Measurements from ENCODE around the gene HK2.

The HK2 gene

DNA sequence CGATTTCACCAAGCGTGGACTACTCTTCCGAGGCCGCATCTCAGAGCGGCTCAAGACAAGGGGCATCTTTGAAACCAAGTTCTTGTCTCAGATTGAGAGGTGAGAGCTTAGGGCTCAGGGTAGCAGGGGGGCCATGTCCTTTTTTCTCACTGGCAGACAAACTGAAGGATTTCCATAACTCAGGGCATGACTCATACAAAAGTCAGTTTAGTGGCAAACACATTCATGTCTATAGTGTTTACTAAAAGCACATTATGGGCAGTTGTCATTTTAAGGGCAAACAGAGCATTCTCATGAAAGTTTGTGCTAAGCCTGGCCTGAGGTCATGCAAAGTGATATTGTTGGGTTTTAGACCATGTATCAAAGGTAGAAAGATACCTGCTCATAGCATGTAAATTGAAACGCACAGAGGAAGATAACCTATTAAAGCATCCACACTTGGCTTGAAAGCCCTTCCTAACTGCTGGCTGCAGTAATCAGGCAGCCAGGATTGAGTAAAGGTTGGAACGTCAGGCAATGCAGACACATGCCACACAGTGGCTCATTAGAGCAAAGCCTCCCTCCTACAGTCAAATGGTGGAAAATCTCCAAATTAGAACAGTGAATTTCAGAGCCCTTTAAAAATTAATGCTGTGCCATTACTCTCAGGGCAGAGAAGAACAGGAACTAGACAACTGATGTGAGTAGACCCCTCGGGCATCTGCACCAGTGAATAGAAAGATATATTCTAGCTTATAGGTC, 54.2 kb downstream of the HK2 start:
- Histone ChIP-seq H3K9ac (ENCODE audit: low read length) (no peak overlapping the region), H3F3A (ENCODE audit: insufficient read depth, low read length) (no peaks in the 10 kb centered on the region), H3K4me2 (ENCODE audit: low read length) (no peak overlapping the region), H3K4me1 (ENCODE audit: insufficient read depth, low read length, severe bottlenecking) (no peaks in the 10 kb centered on the region), H3K27me3 (ENCODE audit: insufficient read depth, low read length) (no peaks in the 10 kb centered on the region), H3K4me3 (ENCODE audit: low read depth, low read length, poor library complexity, severe bottlenecking) (no peak overlapping the region), H4K20me1 (ENCODE audit: insufficient read depth, low read length) (no peaks in the 10 kb centered on the region), H2AFZ (ENCODE audit: low read length) (no peak overlapping the region), H3K9me2 (ENCODE audit: low read depth, low read length) (no peaks in the 10 kb centered on the region), H3K27ac (ENCODE audit: low read depth, low read length, poor library complexity, severe bottlenecking) (no peak overlapping the region), H3K79me2 (ENCODE audit: insufficient read depth, low read length) (no peaks in the 10 kb centered on the region), H3K9me3 (ENCODE audit: low read length) (no peaks in the 10 kb centered on the region), H3K36me3 (ENCODE audit: insufficient read depth, low read length) (peaks cover 96% of the 10 kb centered on the region)
- no peak for TF ChIP-seq EZH2 (IDR thresholded peaks at IDR 0.05; ENCODE audit: borderline replicate concordance, low read length)
- TF ChIP-seq, protein P1, sequence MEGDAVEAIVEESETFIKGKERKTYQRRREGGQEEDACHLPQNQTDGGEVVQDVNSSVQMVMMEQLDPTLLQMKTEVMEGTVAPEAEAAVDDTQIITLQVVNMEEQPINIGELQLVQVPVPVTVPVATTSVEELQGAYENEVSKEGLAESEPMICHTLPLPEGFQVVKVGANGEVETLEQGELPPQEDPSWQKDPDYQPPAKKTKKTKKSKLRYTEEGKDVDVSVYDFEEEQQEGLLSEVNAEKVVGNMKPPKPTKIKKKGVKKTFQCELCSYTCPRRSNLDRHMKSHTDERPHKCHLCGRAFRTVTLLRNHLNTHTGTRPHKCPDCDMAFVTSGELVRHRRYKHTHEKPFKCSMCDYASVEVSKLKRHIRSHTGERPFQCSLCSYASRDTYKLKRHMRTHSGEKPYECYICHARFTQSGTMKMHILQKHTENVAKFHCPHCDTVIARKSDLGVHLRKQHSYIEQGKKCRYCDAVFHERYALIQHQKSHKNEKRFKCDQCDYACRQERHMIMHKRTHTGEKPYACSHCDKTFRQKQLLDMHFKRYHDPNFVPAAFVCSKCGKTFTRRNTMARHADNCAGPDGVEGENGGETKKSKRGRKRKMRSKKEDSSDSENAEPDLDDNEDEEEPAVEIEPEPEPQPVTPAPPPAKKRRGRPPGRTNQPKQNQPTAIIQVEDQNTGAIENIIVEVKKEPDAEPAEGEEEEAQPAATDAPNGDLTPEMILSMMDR (IDR thresholded peaks at IDR 0.05; ENCODE audit: low read length) = no peak

DNA sequence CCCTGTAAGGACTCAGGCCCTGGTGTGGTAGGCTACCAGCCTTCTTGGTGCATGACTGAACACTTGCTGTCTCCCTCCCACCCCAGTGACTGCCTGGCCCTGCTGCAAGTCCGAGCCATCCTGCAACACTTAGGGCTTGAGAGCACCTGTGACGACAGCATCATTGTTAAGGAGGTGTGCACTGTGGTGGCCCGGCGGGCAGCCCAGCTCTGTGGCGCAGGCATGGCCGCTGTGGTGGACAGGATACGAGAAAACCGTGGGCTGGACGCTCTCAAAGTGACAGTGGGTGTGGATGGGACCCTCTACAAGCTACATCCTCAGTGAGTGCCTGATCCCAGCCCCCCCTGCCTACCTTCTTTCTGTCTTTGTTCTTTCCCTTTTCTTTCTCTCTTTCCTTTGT, 55.2 kb downstream of the HK2 start:
- Histone ChIP-seq H3K27me3 (ENCODE audit: insufficient read depth, low read length) (no peaks in the 10 kb centered on the region), H3K79me2 (ENCODE audit: insufficient read depth, low read length) (no peaks in the 10 kb centered on the region), H3K9ac (ENCODE audit: low read length) (no peak overlapping the region), H3K4me3 (ENCODE audit: low read depth, low read length, poor library complexity, severe bottlenecking) (no peak overlapping the region), H4K20me1 (ENCODE audit: insufficient read depth, low read length) (no peaks in the 10 kb centered on the region), H3K4me1 (ENCODE audit: insufficient read depth, low read length, severe bottlenecking) (no peaks in the 10 kb centered on the region), H3K36me3 (ENCODE audit: insufficient read depth, low read length) (peaks cover 96% of the 10 kb centered on the region), H3K4me2 (ENCODE audit: low read length) (no peak overlapping the region), H3K9me2 (ENCODE audit: low read depth, low read length) (no peaks in the 10 kb centered on the region), H3K9me3 (ENCODE audit: low read length) (no peaks in the 10 kb centered on the region), H3K27ac (ENCODE audit: low read depth, low read length, poor library complexity, severe bottlenecking) (no peak overlapping the region), H2AFZ (ENCODE audit: low read length) (no peak overlapping the region), H3F3A (ENCODE audit: insufficient read depth, low read length) (no peaks in the 10 kb centered on the region)
- TF ChIP-seq EZH2 (IDR thresholded peaks at IDR 0.05; ENCODE audit: borderline replicate concordance, low read length) = no peak
- TF ChIP-seq, protein P1 (IDR thresholded peaks at IDR 0.05; ENCODE audit: low read length) = no peak

DNA sequence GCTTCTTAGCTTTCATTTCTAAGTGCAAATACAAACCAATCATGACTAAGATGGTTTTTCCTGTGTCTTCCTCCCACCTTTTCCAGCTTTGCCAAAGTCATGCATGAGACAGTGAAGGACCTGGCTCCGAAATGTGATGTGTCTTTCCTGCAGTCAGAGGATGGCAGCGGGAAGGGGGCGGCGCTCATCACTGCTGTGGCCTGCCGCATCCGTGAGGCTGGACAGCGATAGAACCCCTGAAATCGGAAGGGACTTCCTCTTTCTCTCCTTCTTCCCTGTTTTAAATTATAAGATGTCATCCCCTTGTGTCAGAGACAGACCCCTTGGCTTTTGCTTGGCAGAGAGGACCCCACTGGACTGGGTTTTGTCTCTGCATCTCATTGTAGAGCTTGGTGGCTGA, 56.8 kb downstream of the HK2 start:
- no peaks in the 10 kb centered on the region for H3K9me2 ChIP-seq (ENCODE audit: low read depth, low read length)
- no peak overlapping the region for H3K4me2 ChIP-seq (ENCODE audit: low read length)
- no peak overlapping the region for H3K4me3 ChIP-seq (ENCODE audit: low read depth, low read length, poor library complexity, severe bottlenecking)
- H2AFZ ChIP-seq (ENCODE audit: low read length) = no peak overlapping the region
- TF ChIP-seq, protein P1 (IDR thresholded peaks at IDR 0.05; ENCODE audit: low read length) = no peak
- TF ChIP-seq EZH2 (IDR thresholded peaks at IDR 0.05; ENCODE audit: borderline replicate concordance, low read length) = no peak
- H3K4me1 ChIP-seq (ENCODE audit: insufficient read depth, low read length, severe bottlenecking) = no peaks in the 10 kb centered on the region
- H3K79me2 ChIP-seq (ENCODE audit: insufficient read depth, low read length) = no peaks in the 10 kb centered on the region
- no peak overlapping the region for H3K27ac ChIP-seq (ENCODE audit: low read depth, low read length, poor library complexity, severe bottlenecking)
- H3K9ac ChIP-seq (ENCODE audit: low read length) = no peak overlapping the region
- peaks cover 96% of the 10 kb centered on the region for H3K36me3 ChIP-seq (ENCODE audit: insufficient read depth, low read length)
- no peaks in the 10 kb centered on the region for H3K9me3 ChIP-seq (ENCODE audit: low read length)
- no peaks in the 10 kb centered on the region for H4K20me1 ChIP-seq (ENCODE audit: insufficient read depth, low read length)
- H3K27me3 ChIP-seq (ENCODE audit: insufficient read depth, low read length) = no peaks in the 10 kb centered on the region
- H3F3A ChIP-seq (ENCODE audit: insufficient read depth, low read length) = no peaks in the 10 kb centered on the region
